Ectodermal cell (in vitro differentiated cells): ENCODE data around the gene ZNF559.
A peak's percentile ranks its signal among the peaks of the same experiment; 100 is the strongest.
"Not testable (repeated sequence)": the region's sequence is repeated elsewhere in the genome, so short reads cannot be mapped to it uniquely, and the experiment has no call there.

Experiments used
- H3K27ac ChIP-seq: 2 replicates; pipeline ENCODE4 v1.7.0; 2013; ENCODE audit warnings: mild to moderate bottlenecking, low read depth, low read length; ENCODE audit not compliant: insufficient read depth, poor library complexity, severe bottlenecking
- H3K27me3 ChIP-seq: 2 replicates; pipeline ENCODE4 v1.7.0; 2013; ENCODE audit warnings: mild to moderate bottlenecking, low read length; ENCODE audit not compliant: insufficient read depth, control insufficient read depth, poor library complexity, severe bottlenecking
- H3K36me3 ChIP-seq: one replicate; pipeline ENCODE4 v1.7.0; 2013; ENCODE audit warnings: low read length; ENCODE audit not compliant: control insufficient read depth, insufficient read depth
- H3K4me1 ChIP-seq: one replicate; pipeline ENCODE4 v1.7.0; 2013; ENCODE audit warnings: low read length; ENCODE audit not compliant: control insufficient read depth, insufficient read depth
- H3K4me3 ChIP-seq: 2 replicates; pipeline ENCODE4 v1.7.0; 2013; ENCODE audit warnings: low read depth, low read length, control low read depth; ENCODE audit not compliant: insufficient read depth
- H3K9me3 ChIP-seq: 2 replicates; pipeline ENCODE4 v1.7.0; 2013; ENCODE audit warnings: mild to moderate bottlenecking, low read length, moderate library complexity; ENCODE audit not compliant: control insufficient read depth
- WGBS, 2 experiments: methylation state at CpG; one replicate each; pipeline ENCODE4 v1.1.7; 2013; ENCODE audit warnings: missing lambda C conversion rate in 2 of 2; 5-methylcytosine and 5-hydroxymethylcytosine counted together

ZNF559 gene

DNA sequence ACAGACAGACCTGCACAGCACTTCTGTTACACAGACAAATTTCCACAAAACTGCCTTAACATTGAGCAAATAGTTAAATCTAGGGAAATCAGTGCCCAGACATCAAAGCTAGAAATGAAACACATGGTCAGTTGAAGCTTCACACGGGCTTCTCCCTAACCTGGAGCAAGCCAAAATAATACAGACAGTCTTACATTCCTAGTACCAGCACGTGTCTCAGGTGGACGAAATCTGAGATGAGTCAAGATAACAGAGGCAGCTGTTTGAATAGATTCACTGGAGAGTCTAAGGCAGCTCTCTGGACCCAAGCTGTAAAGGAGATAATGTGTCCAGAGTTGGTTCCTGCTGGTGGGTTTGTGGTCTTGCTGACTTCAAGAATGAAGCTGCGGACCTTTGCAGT is 10.2 kb upstream of the ZNF559 start:
- 73 to 74% methylated on average over 4 of the region's 4 CpGs for WGBS, 2 experiments
- Histone ChIP-seq H3K4me1 (no peaks in the 10 kb centered on the region), H3K4me3 (no peak overlapping the region), H3K27ac (no peak overlapping the region), H3K36me3 (no peaks in the 10 kb centered on the region), H3K27me3 (no peaks in the 10 kb centered on the region), H3K9me3 (peaks cover 2% of the 10 kb centered on the region)

DNA sequence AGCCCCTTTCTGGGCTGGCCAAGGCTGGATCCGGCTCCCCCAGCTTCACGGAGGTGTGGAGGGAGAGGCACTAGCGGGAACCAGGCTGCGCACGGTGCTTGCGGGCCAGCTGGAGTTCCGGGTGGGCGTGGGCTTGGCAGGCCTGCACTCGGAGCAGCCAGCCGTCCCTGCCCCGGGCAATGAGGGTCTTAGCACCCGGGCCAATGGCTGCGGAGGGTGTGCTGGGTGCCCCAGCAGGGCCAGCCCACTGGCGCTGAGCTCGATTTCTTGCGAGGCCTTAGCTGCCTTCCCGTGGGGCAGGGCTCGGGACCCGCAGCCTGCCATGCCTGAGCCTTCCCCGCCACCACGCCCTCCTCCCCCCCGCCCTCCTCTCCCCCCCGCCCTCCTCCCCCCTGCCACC is 2.6 kb upstream of the ZNF559 start:
- H3K4me1 ChIP-seq, result no peaks in the 10 kb centered on the region

DNA sequence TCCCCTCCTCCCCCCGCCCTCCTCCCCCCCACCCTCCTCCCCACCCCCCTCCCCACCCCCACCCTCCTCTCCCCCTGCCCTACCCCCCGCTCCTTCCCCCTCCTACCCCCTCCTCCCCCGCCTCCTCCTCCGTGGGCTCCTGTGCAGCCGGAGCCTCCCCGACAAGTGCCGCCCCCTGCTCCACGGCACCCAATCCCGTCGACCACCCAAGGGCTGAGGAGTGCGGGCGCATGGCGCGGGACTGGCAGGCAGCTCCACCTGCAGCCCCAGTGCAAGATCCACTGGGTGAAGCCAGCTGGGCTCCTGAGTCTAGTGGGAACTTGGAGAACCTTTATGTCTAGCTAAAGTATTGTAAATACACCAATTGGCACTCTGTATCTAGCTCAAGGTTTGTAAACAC is 2.2 kb upstream of the ZNF559 start:
- H3K36me3 ChIP-seq, H3K4me1 ChIP-seq, H3K9me3 ChIP-seq, H3K27ac ChIP-seq, H3K4me3 ChIP-seq, H3K27me3 ChIP-seq: not testable (repeated sequence)
- 94 to 97% methylated on average over 11 to 12 of the region's 14 CpGs for WGBS, 2 experiments

More for the DNA sequence above, 2.6 kb upstream of the ZNF559 start:
- H3K36me3 ChIP-seq, result no peaks in the 10 kb centered on the region
- H3K27me3 ChIP-seq, result no peaks in the 10 kb centered on the region
- no peak overlapping the region for H3K4me3 ChIP-seq
- H3K9me3 ChIP-seq, result peaks cover 6% of the 10 kb centered on the region
- WGBS, 2 experiments, result 93 to 95% methylated on average over 18 of the region's 23 CpGs
- no peak overlapping the region for H3K27ac ChIP-seq

DNA sequence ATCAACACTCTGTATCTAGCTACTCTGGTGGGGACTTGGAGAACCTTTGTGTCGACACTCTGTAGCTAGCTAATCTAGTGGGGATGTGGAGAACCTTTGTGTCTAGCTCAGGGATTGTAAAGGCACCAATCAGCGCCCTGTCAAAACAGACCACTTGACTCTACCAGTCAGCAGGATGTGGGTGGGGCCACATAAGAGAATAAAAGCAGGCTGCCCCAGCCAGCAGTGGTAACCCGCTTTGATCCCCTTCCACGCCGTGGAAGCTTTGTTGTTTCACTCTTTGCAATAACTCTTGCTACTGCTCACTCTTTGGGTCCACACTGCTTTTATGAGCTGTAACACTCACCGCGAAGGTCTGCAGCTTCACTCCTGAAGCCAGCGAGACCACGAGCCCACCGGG is 1.8 kb upstream of the ZNF559 start:
- H3K4me3 ChIP-seq, H3K4me1 ChIP-seq, H3K36me3 ChIP-seq, H3K27me3 ChIP-seq, H3K27ac ChIP-seq, H3K9me3 ChIP-seq: not testable (repeated sequence)
- WGBS, 2 experiments, result 87 to 92% methylated on average over 10 of the region's 10 CpGs

DNA sequence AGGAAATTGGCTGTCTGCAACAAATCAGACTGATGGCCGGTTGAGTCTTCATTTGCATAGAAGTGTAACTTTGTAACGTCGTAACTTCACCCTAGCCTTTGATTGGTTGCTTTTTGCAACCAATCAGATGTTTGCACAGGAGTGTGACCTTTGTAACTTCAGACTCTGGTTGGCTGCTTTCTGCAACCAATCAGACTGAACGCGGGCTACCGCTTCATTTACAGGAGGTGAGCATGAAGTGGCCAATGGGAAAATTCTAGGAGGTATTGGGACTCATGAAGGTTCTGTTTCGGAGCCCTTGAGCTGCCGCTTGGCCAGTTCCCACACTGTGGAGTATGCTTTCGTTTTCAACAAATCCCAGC is 441 bp upstream of the ZNF559 start:
- Histone ChIP-seq H3K27ac (peak overlapping the region; percentile 52), H3K4me1 (no peaks in the 10 kb centered on the region), H3K4me3 (peak overlapping the region; percentile 71)

DNA sequence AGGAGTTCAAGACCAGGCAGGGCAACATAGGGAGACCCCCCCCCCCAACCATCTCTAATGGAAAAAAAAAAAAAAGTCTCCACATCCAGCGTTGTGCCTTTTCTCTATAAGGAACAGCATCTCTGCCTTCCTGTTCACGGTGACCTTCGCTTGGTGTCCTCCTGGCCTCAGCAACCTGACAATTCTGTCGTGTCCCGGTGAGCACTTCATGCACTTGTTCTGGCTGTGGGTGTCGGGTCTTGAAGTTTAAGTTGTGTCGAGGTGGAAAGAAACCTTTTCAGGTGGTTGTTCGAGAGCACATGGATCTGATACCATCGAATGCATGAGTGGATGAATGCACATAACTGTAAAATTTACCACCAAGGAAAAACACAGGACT is 594 bp downstream of the ZNF559 start:
- Histone ChIP-seq H3K4me3 (peak overlapping the region; percentile 71), H3K4me1 (no peaks in the 10 kb centered on the region), H3K9me3 (peaks cover 12% of the 10 kb centered on the region), H3K27me3 (no peaks in the 10 kb centered on the region), H3K27ac (peak overlapping the region; percentile 70), H3K36me3 (peaks cover 6% of the 10 kb centered on the region)
- WGBS, 2 experiments, result 69 to 70% methylated on average over 9 of the region's 9 CpGs

More for the DNA sequence above, 441 bp upstream of the ZNF559 start:
- Histone ChIP-seq H3K9me3 (peaks cover 12% of the 10 kb centered on the region), H3K27me3 (no peaks in the 10 kb centered on the region), H3K36me3 (peaks cover 6% of the 10 kb centered on the region)
- 56 to 59% methylated on average over 9 of the region's 9 CpGs for WGBS, 2 experiments

DNA sequence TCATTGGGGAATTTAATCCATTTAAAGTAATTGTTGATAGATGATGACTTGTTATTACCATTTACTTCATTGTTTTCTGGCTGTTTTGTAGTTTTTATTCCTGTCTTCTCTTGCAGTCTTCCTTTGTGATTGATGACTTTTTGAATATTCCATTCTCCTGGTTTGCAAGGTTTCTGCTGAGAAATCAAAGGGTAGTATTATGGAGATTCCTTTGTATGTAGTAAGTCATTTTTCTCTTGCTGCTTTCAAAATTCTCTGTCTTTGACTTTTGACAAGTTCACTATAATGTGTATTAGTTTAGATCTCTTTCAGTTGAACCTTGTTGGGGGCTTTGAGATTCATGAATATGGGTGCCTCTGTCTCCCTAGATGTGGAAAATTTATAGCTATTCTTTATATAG is 6.0 kb downstream of the ZNF559 start:
- Histone ChIP-seq H3K4me3 (no peak overlapping the region), H3K27ac (no peak overlapping the region), H3K27me3 (no peaks in the 10 kb centered on the region), H3K36me3 (peaks cover 32% of the 10 kb centered on the region), H3K9me3 (peaks cover 30% of the 10 kb centered on the region), H3K4me1 (no peaks in the 10 kb centered on the region)

DNA sequence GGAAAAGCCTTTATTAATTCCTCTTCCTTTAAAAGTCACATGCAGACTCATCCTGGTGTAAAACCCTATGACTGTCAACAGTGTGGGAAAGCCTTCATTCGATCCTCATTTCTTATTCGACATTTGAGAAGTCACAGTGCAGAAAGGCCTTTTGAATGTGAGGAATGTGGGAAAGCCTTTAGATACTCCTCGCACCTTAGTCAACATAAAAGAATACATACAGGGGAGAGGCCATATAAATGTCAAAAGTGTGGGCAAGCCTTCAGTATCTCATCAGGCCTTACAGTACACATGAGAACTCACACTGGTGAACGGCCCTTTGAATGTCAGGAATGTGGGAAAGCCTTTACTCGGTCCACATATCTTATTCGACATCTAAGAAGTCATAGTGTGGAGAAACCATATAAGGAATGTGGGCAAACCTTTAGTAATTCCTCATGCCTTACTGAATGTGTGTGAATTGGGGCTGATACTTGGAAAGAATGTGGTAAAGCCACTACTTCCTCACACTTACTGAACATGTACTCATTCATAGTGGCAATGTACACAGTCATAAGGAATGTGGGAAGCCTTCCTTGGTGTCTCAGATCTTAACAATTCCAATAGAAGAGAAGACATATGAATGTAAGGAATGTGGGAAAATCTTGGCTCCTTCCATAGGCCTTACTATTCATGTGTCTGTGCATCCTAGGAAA is 18.8 kb downstream of the ZNF559 start:
- WGBS, 2 experiments, result 95% methylated on average over 5 to 6 of the region's 6 CpGs
- H3K27ac ChIP-seq, result no peak overlapping the region
- peaks cover 53% of the 10 kb centered on the region for H3K36me3 ChIP-seq
- H3K27me3 ChIP-seq, result no peaks in the 10 kb centered on the region
- peak overlapping the region; percentile 10 for H3K4me3 ChIP-seq
- H3K4me1 ChIP-seq, result no peaks in the 10 kb centered on the region
- H3K9me3 ChIP-seq, result peaks cover 47% of the 10 kb centered on the region

DNA sequence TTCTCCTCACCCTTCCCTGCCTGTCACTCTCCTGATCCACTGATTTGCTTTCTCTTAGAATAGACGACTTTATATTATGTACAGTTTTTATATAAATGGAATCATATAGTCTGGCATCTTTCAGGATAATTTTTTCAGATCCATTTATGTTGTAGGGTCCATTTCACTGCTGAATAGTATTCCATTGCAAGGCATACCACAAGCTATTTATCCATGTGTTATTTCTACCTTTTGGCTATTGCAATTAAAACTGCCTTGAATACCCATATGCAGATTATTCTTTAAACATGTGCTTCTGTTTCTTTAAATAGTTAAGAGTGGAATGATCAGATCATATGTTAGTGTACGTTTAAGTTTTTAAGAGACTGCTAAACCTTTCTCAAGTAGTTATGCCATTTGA is 21.0 kb downstream of the ZNF559 start:
- WGBS, 2 experiments, result 88 to 100% methylated on average over 1 of the region's 2 CpGs
- Histone ChIP-seq H3K4me1 (no peaks in the 10 kb centered on the region), H3K36me3 (peaks cover 42% of the 10 kb centered on the region), H3K4me3 (no peak overlapping the region), H3K27ac (no peak overlapping the region), H3K27me3 (no peaks in the 10 kb centered on the region), H3K9me3 (peaks cover 40% of the 10 kb centered on the region)

DNA sequence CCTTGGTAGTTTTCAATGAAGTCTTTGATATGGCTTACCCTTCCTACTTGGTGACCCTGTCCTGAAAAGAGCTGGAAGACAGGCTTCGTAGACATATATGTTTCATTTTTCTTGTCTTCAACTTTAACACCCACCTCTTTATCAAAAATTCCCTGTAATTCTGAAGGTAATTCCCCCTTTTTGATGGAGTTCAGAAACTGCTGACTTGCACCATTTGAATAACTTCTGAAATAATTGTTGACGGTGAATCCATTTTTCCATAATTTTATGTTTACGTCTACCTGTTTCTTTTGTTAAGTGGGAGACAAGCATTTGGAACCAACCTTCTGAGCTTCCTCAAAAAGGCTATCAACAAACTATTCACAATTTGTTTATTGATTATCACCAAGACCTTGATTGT is 24.3 kb downstream of the ZNF559 start:
- Histone ChIP-seq H3K9me3 (peaks cover 27% of the 10 kb centered on the region), H3K4me1 (no peaks in the 10 kb centered on the region), H3K27me3 (no peaks in the 10 kb centered on the region), H3K36me3 (peaks cover 20% of the 10 kb centered on the region), H3K4me3 (no peak overlapping the region), H3K27ac (no peak overlapping the region)
- WGBS, 2 experiments, result 92 to 93% methylated on average over 3 of the region's 3 CpGs

DNA sequence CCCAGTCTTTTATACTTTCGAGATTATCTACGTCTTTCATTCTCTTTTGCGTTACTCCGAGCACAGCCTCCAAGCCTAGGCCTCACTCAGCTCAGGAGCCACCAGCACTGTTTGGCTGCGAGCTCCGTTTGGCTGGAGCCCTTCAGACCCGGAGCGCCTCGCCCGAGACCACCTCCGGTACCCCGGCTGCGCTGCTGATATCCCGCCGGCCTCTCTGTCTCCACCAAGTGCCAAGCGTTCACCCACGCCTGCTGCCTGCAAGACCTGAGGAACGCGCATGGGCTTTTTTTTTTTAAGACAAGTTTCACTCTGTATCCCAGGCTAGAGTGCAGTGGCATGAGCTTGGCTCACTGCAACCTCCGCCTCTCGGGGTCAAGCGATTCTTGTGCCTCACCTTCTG is 24.7 kb downstream of the ZNF559 start:
- no peak overlapping the region for H3K4me3 ChIP-seq
- peaks cover 26% of the 10 kb centered on the region for H3K9me3 ChIP-seq
- H3K27me3 ChIP-seq, result no peaks in the 10 kb centered on the region
- H3K36me3 ChIP-seq, result peaks cover 16% of the 10 kb centered on the region
- no peaks in the 10 kb centered on the region for H3K4me1 ChIP-seq
- 92 to 96% methylated on average over 22 of the region's 22 CpGs for WGBS, 2 experiments
- H3K27ac ChIP-seq, result no peak overlapping the region
